ENCODE results near the gene ARMC6. TPM values are rescaled to one million over a fixed set of nuclear protein-coding genes. Genes with fewer than 3 reads are reported as not detected.

ARMC6 gene
- total RNA-seq, 1 donor from 2014 or later, result 33.3 TPM

GRCh38 chr19:19068659-19069654 is 35.6 kb downstream of the ARMC6 start:
- no peak for TF ChIP-seq CTCF (IDR thresholded peaks at IDR 0.05)
- peak; percentile 6 for ATAC-seq (ENCODE audit: low read depth)
- Mint-ChIP-seq H3K27me3 (no peaks in the 10 kb centered on the region), H3K9me3 (no peaks in the 10 kb centered on the region), H3K27ac (peak overlapping the region; percentile 85), H3K36me3 (ENCODE audit: low read depth) (peaks cover 23% of the 10 kb centered on the region), H3K4me3 (peak overlapping the region; percentile 65), H3K4me1 (peaks cover 78% of the 10 kb centered on the region)
- ChIA-PET CTCF (interaction anchor here (3.3 kb wide), 1 partner anchor 47 kb away, joined by 10 read pairs; no protein-coding TSS in a partner anchor), POLR2A (interaction anchor here (0.6 to 1.0 kb wide), 3 partner anchors 48 to 384 kb away, joined by 3 read pairs; partner anchors contain the start of gene GATAD2A)
- intact Hi-C loops (cut with micrococcal nuclease), result loop anchor here (10.0 kb wide), 2 partner anchors 336 to 596 kb away; partner anchors contain the start of genes ATP13A1, GATAD2A and ZNF101
- DNase-seq, result no peak

- Mint-ChIP-seq H3K4me3 (no peak overlapping the region), H3K9me3 (no peaks in the 10 kb centered on the region), H3K36me3 (ENCODE audit: low read depth) (peaks cover 39% of the 10 kb centered on the region), H3K27ac (no peak overlapping the region), H3K4me1 (peaks cover 67% of the 10 kb centered on the region), H3K27me3 (no peaks in the 10 kb centered on the region)
- ChIA-PET CTCF (no interaction called here), POLR2A (no interaction called here)
- ATAC-seq (ENCODE audit: low read depth) (no peak), DNase-seq (no peak)
- TF ChIP-seq CTCF (IDR thresholded peaks at IDR 0.05), result no peak
- intact Hi-C loops (cut with micrococcal nuclease), result no loop called here
Observed at GRCh38 chr19:19071897-19072296, 38.5 kb downstream of the ARMC6 start.

GRCh38 chr19:19074196-19074882 is 40.9 kb downstream of the ARMC6 start:
- Mint-ChIP-seq H3K9me3 (no peaks in the 10 kb centered on the region), H3K4me1 (peaks cover 53% of the 10 kb centered on the region), H3K4me3 (no peak overlapping the region), H3K27me3 (no peaks in the 10 kb centered on the region), H3K27ac (no peak overlapping the region), H3K36me3 (ENCODE audit: low read depth) (peaks cover 56% of the 10 kb centered on the region)
- DNase-seq (no peak), ATAC-seq (ENCODE audit: low read depth) (no peak)
- intact Hi-C loops (cut with micrococcal nuclease), result no loop called here
- TF ChIP-seq CTCF (IDR thresholded peaks at IDR 0.05), result no peak
- ChIA-PET POLR2A (no interaction called here), CTCF (no interaction called here)

- Mint-ChIP-seq H3K27me3 (no peaks in the 10 kb centered on the region), H3K4me1 (peaks cover 56% of the 10 kb centered on the region), H3K9me3 (no peaks in the 10 kb centered on the region), H3K36me3 (ENCODE audit: low read depth) (peaks cover 61% of the 10 kb centered on the region), H3K27ac (no peak overlapping the region), H3K4me3 (no peak overlapping the region)
- intact Hi-C loops (cut with micrococcal nuclease), result no loop called here
- CTCF ChIA-PET, result no interaction called here
- ATAC-seq (ENCODE audit: low read depth) (no peak), DNase-seq (no peak)
- no peak for TF ChIP-seq CTCF (IDR thresholded peaks at IDR 0.05)
- POLR2A ChIA-PET, result no interaction called here
Observed at GRCh38 chr19:19075126-19075525, 41.7 kb downstream of the ARMC6 start.

GRCh38 chr19:19076476-19076875 is 43.1 kb downstream of the ARMC6 start:
- Mint-ChIP-seq H3K36me3 (ENCODE audit: low read depth) (peaks cover 56% of the 10 kb centered on the region), H3K4me1 (peaks cover 45% of the 10 kb centered on the region), H3K27ac (no peak overlapping the region), H3K9me3 (no peaks in the 10 kb centered on the region), H3K4me3 (no peak overlapping the region), H3K27me3 (no peaks in the 10 kb centered on the region)
- intact Hi-C loops (cut with micrococcal nuclease), result no loop called here
- ChIA-PET CTCF (no interaction called here), POLR2A (no interaction called here)
- no peak for ATAC-seq (ENCODE audit: low read depth)
- no peak for TF ChIP-seq CTCF (IDR thresholded peaks at IDR 0.05)
- DNase-seq, result no peak
